ENCODE measurements around the gene EPS8L3.

DNA sequence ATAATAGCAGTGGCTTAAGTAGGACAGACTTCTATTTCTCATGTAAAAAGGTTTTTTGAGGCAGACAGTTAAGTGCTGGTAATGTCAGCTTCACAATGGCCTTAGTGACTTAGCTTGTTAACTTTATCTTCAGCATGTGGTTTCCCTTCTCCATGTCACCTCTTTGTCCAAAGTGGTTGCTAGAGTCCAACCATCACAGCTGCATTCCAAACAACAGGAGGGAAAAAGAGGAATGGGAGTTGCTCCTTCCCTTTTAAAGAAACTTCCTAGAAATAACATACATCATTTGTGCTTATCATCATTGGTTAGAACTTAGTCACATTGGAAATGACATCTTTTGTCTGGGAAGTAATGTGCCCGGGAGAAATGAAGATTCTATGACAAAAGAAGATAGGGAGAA lies 41.8 kb downstream of the EPS8L3 start:
- TF ChIP-seq, protein P1, sequence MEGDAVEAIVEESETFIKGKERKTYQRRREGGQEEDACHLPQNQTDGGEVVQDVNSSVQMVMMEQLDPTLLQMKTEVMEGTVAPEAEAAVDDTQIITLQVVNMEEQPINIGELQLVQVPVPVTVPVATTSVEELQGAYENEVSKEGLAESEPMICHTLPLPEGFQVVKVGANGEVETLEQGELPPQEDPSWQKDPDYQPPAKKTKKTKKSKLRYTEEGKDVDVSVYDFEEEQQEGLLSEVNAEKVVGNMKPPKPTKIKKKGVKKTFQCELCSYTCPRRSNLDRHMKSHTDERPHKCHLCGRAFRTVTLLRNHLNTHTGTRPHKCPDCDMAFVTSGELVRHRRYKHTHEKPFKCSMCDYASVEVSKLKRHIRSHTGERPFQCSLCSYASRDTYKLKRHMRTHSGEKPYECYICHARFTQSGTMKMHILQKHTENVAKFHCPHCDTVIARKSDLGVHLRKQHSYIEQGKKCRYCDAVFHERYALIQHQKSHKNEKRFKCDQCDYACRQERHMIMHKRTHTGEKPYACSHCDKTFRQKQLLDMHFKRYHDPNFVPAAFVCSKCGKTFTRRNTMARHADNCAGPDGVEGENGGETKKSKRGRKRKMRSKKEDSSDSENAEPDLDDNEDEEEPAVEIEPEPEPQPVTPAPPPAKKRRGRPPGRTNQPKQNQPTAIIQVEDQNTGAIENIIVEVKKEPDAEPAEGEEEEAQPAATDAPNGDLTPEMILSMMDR (IDR thresholded peaks at IDR 0.05) = no peak
- no peak for TF ChIP-seq POLR2A (IDR thresholded peaks at IDR 0.05)
